GM18519 (cell line): Measurements from ENCODE around the gene SUSD5.
"Not testable (repeated sequence)": the region's sequence is repeated elsewhere in the genome, so short reads cannot be mapped to it uniquely, and the experiment has no call there.

Experiments used
- ATAC-seq: cut with Tn5 transposase; IDR thresholded peaks from one replicate; pipeline ENCODE4 v1.9.1; 2021; ENCODE audit warnings: mild to moderate bottlenecking, moderate library complexity; ENCODE audit not compliant: unreplicated experiment, low FRiP score

The SUSD5 gene

DNA sequence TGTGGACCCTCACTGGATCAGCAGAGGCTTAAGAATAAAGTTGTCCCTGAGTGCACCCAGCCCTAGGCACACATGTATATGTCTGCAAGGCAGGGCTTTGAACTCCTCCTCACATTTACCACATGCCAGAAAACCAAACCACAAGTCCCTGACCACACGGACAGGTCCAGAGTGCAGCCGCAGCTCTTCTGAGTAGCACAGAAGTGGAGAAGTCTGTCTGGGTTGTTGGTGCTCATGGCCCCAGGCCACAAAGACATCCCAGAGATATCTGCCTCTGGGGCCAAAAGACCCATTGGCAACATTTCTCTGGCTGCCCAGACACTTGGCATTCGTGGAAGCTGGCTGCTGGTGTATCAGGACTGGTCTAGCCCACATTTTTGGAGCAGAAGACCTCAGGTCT, 17.4 kb downstream of the SUSD5 start:
- no peak for ATAC-seq

- no peak for ATAC-seq
Observed at GRCh38 chr3:33196538-33196937, 22.1 kb downstream of the SUSD5 start.

DNA sequence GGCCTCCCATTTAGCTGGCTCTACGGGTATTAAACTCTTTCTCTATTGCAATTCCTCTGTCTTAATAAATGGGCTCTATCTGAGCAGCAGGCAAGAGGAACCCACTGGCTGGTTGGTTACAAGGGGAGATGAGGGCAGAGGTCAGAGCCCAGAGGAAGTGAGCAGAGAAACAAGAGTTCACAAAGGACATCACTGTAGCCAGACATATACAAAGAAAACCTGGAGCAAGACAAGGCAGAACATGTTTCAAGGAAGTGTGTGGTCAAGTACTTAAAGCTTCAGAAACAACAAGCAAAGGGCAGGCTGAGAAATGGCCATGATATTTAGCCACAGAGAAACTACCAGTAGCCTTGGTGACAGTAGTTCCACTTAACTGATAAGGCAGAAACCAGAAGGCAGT, 24.3 kb downstream of the SUSD5 start:
- no peak for ATAC-seq

GRCh38 chr3:33187368-33187634, 31.3 kb downstream of the SUSD5 start:
- ATAC-seq: no peak

GRCh38 chr3:33186524-33187367, 31.9 kb downstream of the SUSD5 start:
- ATAC-seq: no peak

- ATAC-seq: no peak
Observed at GRCh38 chr3:33184863-33185262, 33.7 kb downstream of the SUSD5 start.

GRCh38 chr3:33181641-33182040, 37.0 kb downstream of the SUSD5 start:
- not testable (repeated sequence) for ATAC-seq

DNA sequence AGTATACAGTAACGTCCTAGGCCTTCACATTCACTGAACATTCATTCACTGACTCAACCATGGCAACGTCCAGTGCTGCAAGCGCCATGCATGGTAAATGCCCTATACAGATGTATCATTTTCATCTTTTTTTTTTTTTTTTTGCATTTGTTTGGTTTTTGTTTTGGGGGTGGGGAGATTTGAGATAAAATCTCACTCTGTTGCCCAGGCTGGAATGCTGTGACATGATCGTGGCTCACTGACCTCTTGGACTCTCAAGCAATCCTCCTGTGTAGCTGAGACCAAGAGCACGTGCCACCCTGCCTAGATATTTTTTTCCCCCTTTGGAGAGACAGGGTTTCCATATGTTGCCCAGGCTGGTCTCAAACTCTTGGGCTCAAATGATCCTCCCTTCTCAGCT, 37.4 kb downstream of the SUSD5 start:
- no peak for ATAC-seq

GRCh38 chr3:33179132-33179531, 39.5 kb downstream of the SUSD5 start:
- no peak for ATAC-seq

- ATAC-seq: no peak
Observed at GRCh38 chr3:33174711-33175414, 43.7 kb downstream of the SUSD5 start.

DNA sequence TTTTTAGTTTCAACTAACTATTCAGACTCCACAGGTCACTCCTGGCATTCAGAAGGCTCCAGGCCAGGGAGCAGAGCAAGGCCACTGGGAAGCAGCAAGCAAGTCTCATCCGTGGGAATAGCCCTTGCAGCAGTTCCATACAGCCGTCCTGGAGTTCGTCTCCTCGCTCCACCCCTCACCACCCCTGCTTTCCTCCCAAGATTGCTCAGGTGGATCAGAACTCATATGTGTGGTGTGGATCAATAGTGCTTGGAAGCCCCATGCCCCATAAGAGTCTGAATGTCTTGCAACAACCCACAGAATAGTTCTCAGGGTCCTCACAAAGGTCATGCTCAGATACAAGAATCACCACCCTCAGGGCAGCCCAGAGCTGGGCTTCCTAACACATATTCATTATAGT, 44.5 kb downstream of the SUSD5 start:
- no peak for ATAC-seq

DNA sequence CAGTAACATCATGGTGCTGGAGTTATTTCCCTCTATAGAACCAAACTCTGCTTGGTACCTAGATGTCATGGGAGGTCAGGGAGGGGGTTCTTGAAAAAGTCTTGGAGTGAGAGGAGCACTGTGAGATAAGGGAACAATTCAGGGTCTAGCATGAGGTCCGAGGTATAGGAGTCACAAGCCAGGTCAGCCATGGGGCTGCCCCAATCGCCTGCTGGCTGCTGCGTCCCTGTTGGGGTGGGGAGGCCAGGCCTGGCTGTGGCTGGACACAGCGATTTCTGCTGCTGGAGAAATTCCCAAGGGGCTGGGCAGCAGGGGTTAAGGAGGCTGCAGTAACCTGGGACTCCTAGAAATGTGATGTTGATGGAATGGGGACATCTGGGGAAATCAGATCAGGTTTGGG, 44.9 kb downstream of the SUSD5 start:
- ATAC-seq: no peak

- no peak for ATAC-seq
Observed at GRCh38 chr3:33173103-33173502, 45.5 kb downstream of the SUSD5 start.

GRCh38 chr3:33171580-33171979, 47.0 kb downstream of the SUSD5 start:
- ATAC-seq: no peak

DNA sequence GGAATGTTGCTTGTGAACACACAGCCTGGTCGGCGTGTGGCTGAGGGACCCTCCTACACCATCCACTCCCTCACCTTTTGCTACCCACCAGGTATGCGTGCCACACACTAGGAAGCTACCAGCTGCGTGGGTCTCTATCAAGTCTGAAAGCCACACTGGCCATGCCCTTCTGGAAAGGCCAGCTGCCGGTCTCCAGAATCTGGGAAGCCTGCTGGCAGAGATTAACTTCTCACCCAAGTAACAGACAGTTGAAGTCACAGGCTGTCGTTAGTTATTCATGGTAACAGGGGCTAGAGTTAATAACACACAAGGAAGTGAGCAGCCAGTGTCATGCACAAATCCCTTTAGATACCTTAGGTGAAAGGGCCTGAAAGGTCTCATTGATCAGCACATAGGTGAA, 48.1 kb downstream of the SUSD5 start:
- no peak for ATAC-seq

DNA sequence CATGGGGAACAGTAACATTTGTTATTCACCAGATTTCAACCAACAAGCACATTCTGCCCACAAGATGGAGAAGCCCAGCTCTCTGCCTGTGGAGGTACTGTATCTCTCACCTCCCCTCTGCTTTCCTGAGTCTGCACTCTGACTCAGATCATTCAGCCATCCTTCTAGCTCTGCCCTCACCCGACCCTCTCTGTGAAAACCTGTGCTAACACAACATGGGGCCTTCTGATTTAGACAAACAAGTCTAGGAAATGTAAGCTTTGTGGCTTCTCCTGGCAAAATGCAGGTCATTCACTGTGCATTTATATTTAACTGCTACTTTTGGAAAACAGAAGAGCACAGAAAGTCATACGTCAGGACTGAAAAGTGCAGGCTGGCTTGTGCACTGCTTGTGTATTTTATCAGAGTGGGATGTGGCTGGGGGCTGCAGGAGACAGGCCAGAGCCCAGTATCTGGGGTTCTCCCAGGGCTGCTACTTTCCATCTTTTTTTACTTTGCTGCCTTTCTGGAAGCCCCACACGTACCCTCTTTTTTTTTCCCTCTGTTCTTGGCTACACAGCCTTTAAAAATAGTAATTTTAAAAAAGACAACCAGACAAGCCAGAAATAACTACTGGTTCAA, 50.8 kb downstream of the SUSD5 start:
- no peak for ATAC-seq

- ATAC-seq: no peak
Observed at GRCh38 chr3:33167284-33167683, 51.3 kb downstream of the SUSD5 start.

GRCh38 chr3:33166095-33166494, 52.5 kb downstream of the SUSD5 start:
- no peak for ATAC-seq

GRCh38 chr3:33165372-33165771, 53.2 kb downstream of the SUSD5 start:
- ATAC-seq: no peak

DNA sequence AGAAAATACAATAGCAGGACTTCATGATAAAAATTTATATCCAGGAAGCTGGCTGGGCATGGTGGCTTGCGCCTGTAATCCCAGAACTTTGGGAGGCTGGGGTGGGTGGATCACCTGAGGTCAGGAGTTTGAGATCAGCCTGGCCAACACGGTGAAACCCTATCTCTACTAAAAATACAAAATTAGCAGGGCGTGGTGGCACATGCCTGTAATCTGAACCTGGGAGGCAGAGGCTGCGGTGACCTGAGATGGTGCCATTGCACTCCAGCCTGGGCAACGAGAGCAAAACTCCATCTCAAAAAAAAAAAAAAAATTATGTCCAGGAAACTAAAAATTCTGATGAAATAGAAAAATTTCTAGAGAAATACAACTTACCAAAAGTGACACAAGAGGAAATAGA, 56.0 kb downstream of the SUSD5 start:
- not testable (repeated sequence) for ATAC-seq

DNA sequence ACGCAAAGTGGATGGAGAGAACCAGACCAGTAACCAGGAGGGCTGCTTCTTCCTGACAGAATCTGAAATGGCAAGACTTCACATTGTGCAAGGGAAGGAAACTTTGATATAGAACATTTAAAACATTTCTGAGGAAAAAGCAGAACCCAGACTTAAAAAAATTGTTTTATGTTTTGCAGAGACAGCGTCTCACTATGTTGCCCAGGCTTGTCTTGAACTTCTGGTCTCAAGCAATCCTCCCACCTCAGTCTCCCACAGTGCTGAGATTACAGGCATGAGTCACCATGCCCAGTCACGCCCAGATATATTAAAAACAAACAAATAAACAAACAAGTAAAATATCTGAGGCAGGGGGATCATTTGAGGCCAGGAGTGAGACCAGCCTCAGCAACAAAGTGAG, 58.6 kb downstream of the SUSD5 start:
- no peak for ATAC-seq

DNA sequence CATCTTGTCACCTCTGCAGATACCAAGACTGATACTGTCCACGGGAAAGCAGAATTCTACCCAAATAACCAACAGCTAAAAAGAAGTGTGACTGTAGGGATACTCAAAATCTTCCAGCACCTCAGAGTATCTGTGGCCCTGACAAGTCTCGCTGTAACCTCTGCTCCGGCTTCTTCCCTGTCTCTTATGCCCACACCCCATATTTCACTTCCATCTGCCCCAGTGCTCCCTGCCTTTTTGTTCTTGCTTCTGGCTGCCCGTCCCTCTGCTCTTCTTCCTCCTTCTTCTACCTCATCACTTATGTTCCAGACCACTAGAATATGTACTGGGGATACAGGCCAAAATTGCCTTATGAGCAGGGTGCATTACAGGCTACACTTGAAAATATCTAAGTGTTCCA, 59.4 kb downstream of the SUSD5 start:
- no peak for ATAC-seq
